Loucy (cell line): ENCODE measurements around the gene ABCA7.
A peak's percentile ranks its signal among the peaks of the same experiment; 100 is the strongest.

ENCODE experiments used
- H2AFZ ChIP-seq: fragments of 200-600 bp; sonication (generic); 2 replicates; pipeline ENCODE4 v1.6.0; 2016; ENCODE audit warnings: antibody characterized with exemption, mild to moderate bottlenecking, low read length, moderate library complexity
- H3F3A ChIP-seq: fragments of 200-600 bp; 2 replicates; pipeline ENCODE4 v1.6.0; 2016; ENCODE audit warnings: antibody characterized with exemption, low read depth, mild to moderate bottlenecking
- H3K27me3 ChIP-seq: fragments of 200-600 bp; sonication (generic); 2 replicates; pipeline ENCODE4 v1.6.1; 2014; ENCODE audit warnings: low read length, mild to moderate bottlenecking; ENCODE audit not compliant: insufficient read depth, poor library complexity, severe bottlenecking
- H3K36me3 ChIP-seq: fragments of 200-600 bp; sonication (generic); 2 replicates; pipeline ENCODE4 v1.6.1; 2016; ENCODE audit warnings: low read length; ENCODE audit not compliant: insufficient read depth
- H3K4me1 ChIP-seq: fragments of 200-600 bp; sonication (generic); 2 replicates; pipeline ENCODE4 v1.5.1; 2014; ENCODE audit warnings: low read length, mild to moderate bottlenecking; ENCODE audit not compliant: insufficient read depth, poor library complexity, severe bottlenecking
- H3K4me2 ChIP-seq: fragments of 200-600 bp; sonication (generic); 2 replicates; pipeline ENCODE4 v1.6.0; 2014; ENCODE audit warnings: antibody characterized with exemption, low read length, low read depth, mild to moderate bottlenecking; ENCODE audit not compliant: poor library complexity, severe bottlenecking
- H3K4me3 ChIP-seq: fragments of 200-600 bp; sonication (generic); 2 replicates; pipeline ENCODE4 v1.5.1; 2014; ENCODE audit warnings: low read length, mild to moderate bottlenecking, mixed read lengths; ENCODE audit not compliant: poor library complexity, severe bottlenecking
- H3K79me2 ChIP-seq: fragments of 200-600 bp; sonication (generic); 2 replicates; pipeline ENCODE4 v1.6.1; 2014; ENCODE audit warnings: low read length; ENCODE audit not compliant: insufficient read depth
- H3K9ac ChIP-seq: fragments of 200-600 bp; sonication (generic); 2 replicates; pipeline ENCODE4 v1.6.0; 2014; ENCODE audit warnings: mild to moderate bottlenecking, low read depth, low read length, moderate library complexity; ENCODE audit not compliant: poor library complexity, severe bottlenecking
- H3K9me2 ChIP-seq: fragments of 200-600 bp; sonication (generic); replicated peaks from 2 replicates; pipeline ENCODE4 v1.6.1; 2016; ENCODE audit warnings: low read depth, low read length, mixed read lengths
- H3K9me3 ChIP-seq: fragments of 200-600 bp; sonication (generic); 2 replicates; pipeline ENCODE4 v1.6.1; 2014; ENCODE audit warnings: mild to moderate bottlenecking, antibody characterized with exemption, low read length, low read depth; ENCODE audit not compliant: insufficient read depth
- H4K20me1 ChIP-seq: fragments of 200-600 bp; sonication (generic); 2 replicates; pipeline ENCODE4 v1.6.0; 2014; ENCODE audit warnings: antibody characterized with exemption, low read length, mild to moderate bottlenecking; ENCODE audit not compliant: insufficient read depth, poor library complexity, severe bottlenecking
- CTCF ChIP-seq: fragments of 200-600 bp; sonication (generic); conservative IDR thresholded peaks from 2 replicates; pipeline ENCODE4 v1.5.1; 2014; ENCODE audit warnings: mild to moderate bottlenecking, antibody characterized with exemption, low read length
- EZH2phosphoT487 ChIP-seq: fragments of 200-600 bp; IDR thresholded peaks from 2 replicates; pipeline ENCODE4 v1.6.1; 2018; ENCODE audit warnings: antibody characterized with exemption, mild to moderate bottlenecking, moderate library complexity, borderline replicate concordance

The ABCA7 gene

GRCh38 chr19:1038978-1039645, 795 bp upstream of the ABCA7 start:
- no peaks in the 10 kb centered on the region for H3K9me3 ChIP-seq
- H3K79me2 ChIP-seq: no peaks in the 10 kb centered on the region; the same call in 1 of the 2 replicates
- no peaks in the 10 kb centered on the region for H3K27me3 ChIP-seq
- H3K4me3 ChIP-seq: peak overlapping the region; percentile 83
- H3F3A ChIP-seq: peaks cover 10% of the 10 kb centered on the region
- H3K36me3 ChIP-seq: peaks cover 8% of the 10 kb centered on the region; the same call in 1 of the 2 replicates
- peak overlapping the region; percentile 88 for H3K4me2 ChIP-seq
- peaks cover 39% of the 10 kb centered on the region for H3K4me1 ChIP-seq
- H2AFZ ChIP-seq: no peak overlapping the region
- no peaks in the 10 kb centered on the region for H3K9me2 ChIP-seq
- peak overlapping the region; percentile 65 for H3K9ac ChIP-seq
- TF ChIP-seq CTCF (no peak), EZH2phosphoT487 (no peak)
- H4K20me1 ChIP-seq: peaks cover 10% of the 10 kb centered on the region

DNA sequence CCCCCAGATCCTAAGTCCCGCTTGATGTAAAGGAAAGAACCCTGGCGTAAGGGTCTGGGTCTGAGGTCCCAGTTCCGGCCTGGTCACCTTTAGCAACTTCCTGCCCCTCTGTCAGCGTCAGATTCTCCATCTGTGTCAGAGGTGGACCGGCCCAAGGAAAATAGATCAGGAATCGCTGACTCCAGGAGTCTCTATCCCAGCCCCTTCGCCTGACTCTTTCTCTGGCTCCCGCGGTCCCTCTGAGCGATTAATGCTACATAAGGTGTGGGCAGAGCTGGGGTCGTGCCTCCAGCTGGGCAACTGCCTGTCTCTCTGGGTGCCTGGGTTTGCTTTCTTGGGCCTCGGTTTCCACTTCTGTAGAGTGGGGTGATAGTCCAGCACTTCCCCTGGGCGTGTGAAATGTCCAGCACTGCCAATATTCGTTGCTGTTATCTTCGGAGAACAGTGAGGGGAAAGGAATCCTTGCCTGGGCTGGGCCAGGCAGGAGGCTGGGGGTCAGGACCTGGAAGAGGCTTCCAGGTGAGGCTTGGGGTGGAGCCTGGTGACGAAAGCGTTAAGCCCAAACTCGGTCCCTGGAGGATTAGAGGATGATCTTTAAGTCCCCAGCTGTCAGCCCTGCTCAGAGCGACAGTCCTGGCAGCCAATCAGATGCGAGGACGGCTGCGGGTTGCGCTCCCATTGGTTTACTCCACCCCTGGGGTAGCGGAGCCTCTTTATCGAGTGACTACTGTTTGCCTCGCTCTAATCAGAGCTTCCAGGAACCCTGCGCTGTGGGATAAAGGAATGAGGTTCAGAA, 767 bp downstream of the ABCA7 start:
- H3K9ac ChIP-seq: peak overlapping the region; percentile 76
- peaks cover 8% of the 10 kb centered on the region; the same call in 1 of the 2 replicates for H3K36me3 ChIP-seq
- peaks cover 8% of the 10 kb centered on the region for H4K20me1 ChIP-seq
- peaks cover 10% of the 10 kb centered on the region for H3F3A ChIP-seq
- peak overlapping the region; percentile 88 for H3K4me2 ChIP-seq
- H3K79me2 ChIP-seq: no peaks in the 10 kb centered on the region
- H3K27me3 ChIP-seq: no peaks in the 10 kb centered on the region
- H3K9me2 ChIP-seq: no peaks in the 10 kb centered on the region
- H3K4me1 ChIP-seq: peaks cover 39% of the 10 kb centered on the region
- peak overlapping the region; percentile 59 for H2AFZ ChIP-seq
- H3K9me3 ChIP-seq: no peaks in the 10 kb centered on the region
- TF ChIP-seq EZH2phosphoT487 (no peak), CTCF (no peak)
- peak overlapping the region; percentile 83 for H3K4me3 ChIP-seq

- Histone ChIP-seq H3K27me3 (no peaks in the 10 kb centered on the region), H3K4me1 (peaks cover 39% of the 10 kb centered on the region), H3K9me2 (no peaks in the 10 kb centered on the region), H3K9me3 (no peaks in the 10 kb centered on the region), H3K79me2 (no peaks in the 10 kb centered on the region), H3K9ac (no peak overlapping the region), H3K36me3 (peaks cover 3% of the 10 kb centered on the region; the same call in 1 of the 2 replicates), H3K4me2 (peak overlapping the region; percentile 88), H3K4me3 (peak overlapping the region; percentile 83), H3F3A (peaks cover 10% of the 10 kb centered on the region), H2AFZ (no peak overlapping the region), H4K20me1 (peaks cover 3% of the 10 kb centered on the region)
- TF ChIP-seq CTCF: no peak
- TF ChIP-seq EZH2phosphoT487: no peak
Measured at GRCh38 chr19:1041272-1041834, 1.4 kb downstream of the ABCA7 start.
